ENCODE results near the gene SOBP. TPM values are rescaled to one million over a fixed set of nuclear protein-coding genes. Genes with fewer than 3 reads are reported as not detected.

Gene SOBP
- total and polyA plus RNA-seq, 2 experiments from 2014 or later, result 1.5 to 3.0 TPM

- no peak for TF ChIP-seq ZNF462 (CRISPR knock-in tag; IDR thresholded peaks at IDR 0.05)
- TF ChIP-seq ETS1 (IDR thresholded peaks at IDR 0.05), result no peak
- no peak for TF ChIP-seq EZH2 (IDR thresholded peaks at IDR 0.05; ENCODE audit: low read depth, unreplicated experiment)
- no peak for TF ChIP-seq EZH2phosphoT487 (IDR thresholded peaks at IDR 0.05; ENCODE audit: unreplicated experiment)
Observed at GRCh38 chr6:107641500-107641941, 151.6 kb downstream of the SOBP start (continued).

GRCh38 chr6:107642095-107642860, 152.4 kb downstream of the SOBP start:
- H2AFZ ChIP-seq, result no peak overlapping the region
- H3K4me1 Mint-ChIP-seq, result no peaks in the 10 kb centered on the region; the same call in 2 of the 3 replicates
- no peaks in the 10 kb centered on the region for H3K36me3 ChIP-seq (ENCODE audit: insufficient read depth)
- no peaks in the 10 kb centered on the region for H3K79me2 ChIP-seq (replicated peaks; ENCODE audit: insufficient read depth)
- no peak overlapping the region for H3K4me3 ChIP-seq
- H3K4me1 ChIP-seq (ENCODE audit: insufficient read depth), result peaks cover 5% of the 10 kb centered on the region; the same call in 1 of the 2 replicates
- no peaks in the 10 kb centered on the region for H3K9me2 ChIP-seq (ENCODE audit: insufficient read depth)
- DNase-seq (ENCODE audit: low spot score) (no peak), ATAC-seq (no peak)
- H3K4me2 ChIP-seq, result no peak overlapping the region
- H4K20me1 ChIP-seq (replicated peaks; ENCODE audit: insufficient read depth), result no peaks in the 10 kb centered on the region
- H3K27me3 ChIP-seq (ENCODE audit: insufficient read depth), result no peaks in the 10 kb centered on the region
- no peak overlapping the region for H3K27ac Mint-ChIP-seq
- H3K27me3 Mint-ChIP-seq (ENCODE audit: insufficient read depth, low read depth, poor library complexity), result peaks cover 5% of the 10 kb centered on the region
- no peak overlapping the region for H3K27ac ChIP-seq (ENCODE audit: low read depth)
- no peak overlapping the region for H3K4me3 Mint-ChIP-seq
- no peaks in the 10 kb centered on the region for H3F3A ChIP-seq (replicated peaks; ENCODE audit: low read depth)
- H3K9me3 Mint-ChIP-seq, result no peaks in the 10 kb centered on the region
- no peaks in the 10 kb centered on the region for H3K36me3 Mint-ChIP-seq (ENCODE audit: low read depth)
- no peak for TF ChIP-seq CREB1 (CRISPR knock-in tag; IDR thresholded peaks at IDR 0.05; ENCODE audit: low read depth)
- no peak for TF ChIP-seq CTCF (conservative IDR thresholded peaks at IDR 0.05; ENCODE audit: low read depth in 2 of 2)
- TF ChIP-seq REST (IDR thresholded peaks at IDR 0.05; ENCODE audit: unreplicated experiment), result no peak
- no peak for TF ChIP-seq ETS1 (IDR thresholded peaks at IDR 0.05)
- TF ChIP-seq NANOG (IDR thresholded peaks at IDR 0.05; ENCODE audit: borderline replicate concordance), result no peak
- TF ChIP-seq EZH2phosphoT487 (IDR thresholded peaks at IDR 0.05; ENCODE audit: unreplicated experiment), result no peak
